ENCODE measurements around the gene PRRC2A. TPM values are rescaled to one million over a fixed set of nuclear protein-coding genes. Genes with fewer than 3 reads are reported as not detected.
"Not testable (repeated sequence)": the region's sequence is repeated elsewhere in the genome, so short reads cannot be mapped to it uniquely, and the experiment has no call there.

Gene PRRC2A
- polyA plus RNA-seq, 1 donor: 184 TPM

DNA sequence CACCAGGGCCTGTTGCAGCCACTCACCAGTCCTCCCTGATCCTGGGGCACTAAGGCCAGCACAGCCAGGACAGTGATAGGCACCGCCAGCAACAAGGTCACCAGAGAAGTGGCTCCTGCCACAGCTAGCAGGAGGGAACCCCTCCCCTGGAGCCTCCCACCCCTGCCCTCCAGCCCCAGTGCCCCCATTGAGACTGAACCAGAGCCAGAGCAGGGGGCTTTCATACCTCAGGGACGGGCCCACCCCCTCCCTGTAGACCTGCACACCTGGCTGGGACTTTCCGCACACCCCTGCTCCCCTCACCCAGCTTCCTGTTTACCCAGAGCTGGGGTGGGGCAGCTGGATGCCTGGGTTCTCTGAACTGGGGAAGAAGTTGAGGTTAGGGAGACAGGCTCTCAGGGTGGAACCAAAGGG is 38.3 kb upstream of the PRRC2A start, which contains the start of gene LTB:
Gene LTB (minus strand): TSS at position 195 of the 414 bp plus-strand sequence. CDS start 7 bp downstream, at position 188.
- no peak for DNase-seq

GRCh38 chr6:31585491-31585890 is 35.0 kb upstream of the PRRC2A start:
- no peak for DNase-seq

DNA sequence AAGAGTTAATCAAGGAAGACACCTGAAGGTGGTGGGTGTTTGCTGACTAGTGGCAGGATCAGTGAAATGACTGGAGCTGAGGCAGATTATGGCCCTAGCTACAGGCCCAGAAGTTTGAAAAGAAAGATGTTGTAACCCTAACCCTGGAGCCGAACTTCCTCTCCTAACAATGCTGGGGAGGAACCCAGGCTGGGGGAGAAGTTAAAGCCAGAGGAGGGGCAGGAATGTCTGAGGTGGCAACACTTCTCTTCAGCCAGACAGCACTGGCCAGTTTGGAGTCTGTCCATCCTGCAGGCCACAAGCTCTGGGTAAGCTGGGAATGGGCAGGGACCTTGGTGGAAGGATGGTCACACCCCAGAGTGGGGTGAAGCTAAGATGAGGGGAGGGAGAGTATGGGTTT is 34.5 kb upstream of the PRRC2A start, which contains the start of gene LST1:
Gene LST1 (plus strand): TSS at position 270 of the 400 bp plus-strand sequence. CDS start 1,023 bp downstream, outside the sequence.
- DNase-seq: no peak

- DNase-seq: no peak
Observed at GRCh38 chr6:31586599-31587281, 33.8 kb upstream of the PRRC2A start.

DNA sequence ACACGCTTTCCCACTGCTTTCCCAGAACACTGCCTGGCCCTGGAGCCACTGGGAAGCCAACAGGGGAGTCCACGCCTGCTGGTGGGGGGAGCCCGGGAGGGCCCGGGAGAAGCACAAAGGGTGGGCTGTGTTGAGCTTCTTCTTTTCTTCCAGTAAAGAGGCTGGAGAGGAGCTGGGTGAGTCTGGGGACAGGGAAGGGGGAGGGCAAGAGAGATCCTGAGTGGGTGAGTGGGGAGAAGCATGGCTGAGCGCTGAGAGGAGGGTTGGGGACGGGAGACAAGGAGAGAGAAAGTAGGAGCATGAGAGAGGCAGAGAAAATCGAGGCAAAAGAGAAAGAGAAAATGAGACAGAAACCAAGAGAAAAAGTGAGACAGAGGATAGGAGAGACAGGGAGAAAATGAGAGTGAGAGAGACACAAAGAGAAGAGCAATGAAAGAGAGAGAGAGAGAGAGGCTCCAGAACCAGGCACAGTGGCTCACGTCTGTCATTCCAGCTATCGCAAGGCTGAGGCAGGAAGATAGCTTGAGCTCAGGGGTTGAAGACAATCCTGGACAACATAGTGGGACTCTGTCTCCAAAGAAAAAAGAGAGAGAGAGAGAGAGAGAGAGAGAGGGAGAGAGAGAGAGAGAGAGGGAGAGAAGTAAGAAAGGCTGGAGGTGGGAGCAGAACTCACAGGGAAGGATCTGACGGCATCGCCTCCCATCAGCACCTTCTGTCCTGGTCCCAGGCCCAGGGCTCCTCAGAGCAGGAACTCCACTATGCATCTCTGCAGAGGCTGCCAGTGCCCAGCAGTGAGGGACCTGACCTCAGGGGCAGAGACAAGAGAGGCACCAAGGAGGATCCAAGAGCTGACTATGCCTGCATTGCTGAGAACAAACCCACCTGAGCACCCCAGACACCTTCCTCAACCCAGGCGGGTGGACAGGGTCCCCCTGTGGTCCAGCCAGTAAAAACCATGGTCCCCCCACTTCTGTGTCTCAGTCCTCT is 32.4 kb upstream of the PRRC2A start:
- no peak for DNase-seq

GRCh38 chr6:31588871-31589650 is 31.5 kb upstream of the PRRC2A start:
- DNase-seq: no peak

GRCh38 chr6:31590691-31591090 is 29.8 kb upstream of the PRRC2A start:
- DNase-seq: not testable (repeated sequence)

DNA sequence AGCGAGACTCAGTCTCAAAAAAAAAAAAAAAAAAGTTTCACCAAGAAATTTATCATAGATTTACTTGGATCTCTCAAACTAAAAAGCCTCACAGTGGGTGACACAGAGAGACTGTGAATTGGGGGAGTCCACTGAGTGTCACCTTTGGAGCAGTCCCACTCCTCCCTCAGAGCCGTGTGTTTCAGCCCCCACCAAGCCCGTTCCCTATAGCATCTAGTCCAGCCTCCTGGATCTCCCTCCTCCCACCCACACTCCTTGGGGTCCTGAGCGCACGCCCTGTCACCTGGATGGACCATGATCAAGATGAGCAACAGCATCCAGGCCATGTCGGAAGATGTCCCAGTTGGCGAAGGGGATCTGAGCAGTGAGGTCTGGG is 28.1 kb upstream of the PRRC2A start:
- DNase-seq: no peak

GRCh38 chr6:31597006-31597405 is 23.5 kb upstream of the PRRC2A start:
- DNase-seq: no peak

GRCh38 chr6:31607317-31607716 is 13.2 kb upstream of the PRRC2A start:
- DNase-seq: no peak

- DNase-seq: no peak
Observed at GRCh38 chr6:31609519-31610406, 10.8 kb upstream of the PRRC2A start.

GRCh38 chr6:31610968-31611367 is 9.5 kb upstream of the PRRC2A start:
- DNase-seq: no peak

DNA sequence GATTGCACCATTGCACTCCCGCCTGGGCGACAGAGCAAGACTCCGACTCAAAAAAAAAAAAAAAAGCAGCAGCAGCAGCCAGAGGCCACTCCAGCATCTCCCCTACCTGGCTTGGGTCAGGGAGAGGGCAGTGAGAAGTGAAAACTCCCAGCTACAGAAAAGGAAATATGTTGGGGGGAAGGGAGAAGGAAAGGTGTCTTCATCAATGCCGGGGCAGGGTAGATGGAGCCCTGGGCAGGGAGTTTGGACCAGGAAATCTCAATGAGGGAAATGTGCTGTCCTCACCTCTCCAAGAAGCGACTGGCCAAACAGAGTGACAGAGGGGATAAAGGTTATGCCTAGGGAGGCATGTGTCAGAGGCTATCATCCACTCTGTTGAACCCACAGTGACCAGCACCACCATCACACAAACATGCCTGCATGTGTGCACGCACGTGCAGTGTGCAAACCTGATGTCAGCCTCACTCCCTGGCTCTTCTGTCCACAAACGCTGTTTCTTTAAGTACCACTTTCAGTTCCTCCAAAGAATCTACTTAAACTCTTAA is 6.4 kb upstream of the PRRC2A start:
- DNase-seq: no peak

DNA sequence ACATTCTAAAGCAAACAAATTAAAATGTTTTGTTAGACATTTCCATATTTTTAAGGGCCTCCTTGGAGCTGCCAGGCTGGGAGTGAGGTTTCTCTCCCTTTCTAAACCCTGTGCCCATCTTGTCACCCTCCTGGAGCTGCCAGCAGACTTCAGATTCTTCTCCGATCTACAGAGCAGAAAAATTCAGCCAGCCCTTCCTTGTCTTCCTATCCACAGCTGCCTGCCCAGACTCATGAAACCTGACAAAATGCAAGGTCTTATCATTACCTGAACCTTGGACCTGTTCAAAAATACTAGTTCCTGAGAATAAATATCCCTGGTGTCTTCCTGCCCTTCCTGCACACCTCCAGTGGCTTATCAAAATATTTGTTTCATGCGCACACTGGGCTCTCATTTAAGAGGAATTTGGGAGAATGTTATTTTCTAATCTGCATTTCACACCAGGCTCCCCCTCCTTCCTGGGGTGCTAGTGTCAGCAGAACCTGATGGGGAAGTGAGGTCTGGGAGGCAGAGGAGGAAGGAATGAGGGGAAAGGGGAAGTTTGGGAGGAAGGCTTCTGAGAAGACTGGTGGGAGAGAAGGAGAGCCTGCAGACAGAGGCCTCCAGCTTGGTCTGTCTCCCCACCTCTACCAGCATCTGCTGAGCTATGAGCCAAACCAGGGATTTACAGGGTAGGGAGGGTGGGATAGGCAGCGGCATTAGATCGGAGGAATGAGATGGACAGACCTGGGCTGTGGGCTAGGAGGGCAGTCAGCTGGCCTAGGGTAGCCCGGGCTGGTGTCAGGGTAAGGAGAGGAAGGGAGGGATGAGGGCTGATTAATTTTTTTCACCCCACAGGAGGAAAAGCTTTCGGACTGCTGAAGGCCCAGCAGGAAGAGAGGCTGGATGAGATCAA is 5.6 kb upstream of the PRRC2A start, which contains the start of gene AIF1:
Gene AIF1 (plus strand): TSS at position 551 of the 895 bp plus-strand sequence. CDS start 96 bp downstream, at position 647.
- no peak for DNase-seq

DNA sequence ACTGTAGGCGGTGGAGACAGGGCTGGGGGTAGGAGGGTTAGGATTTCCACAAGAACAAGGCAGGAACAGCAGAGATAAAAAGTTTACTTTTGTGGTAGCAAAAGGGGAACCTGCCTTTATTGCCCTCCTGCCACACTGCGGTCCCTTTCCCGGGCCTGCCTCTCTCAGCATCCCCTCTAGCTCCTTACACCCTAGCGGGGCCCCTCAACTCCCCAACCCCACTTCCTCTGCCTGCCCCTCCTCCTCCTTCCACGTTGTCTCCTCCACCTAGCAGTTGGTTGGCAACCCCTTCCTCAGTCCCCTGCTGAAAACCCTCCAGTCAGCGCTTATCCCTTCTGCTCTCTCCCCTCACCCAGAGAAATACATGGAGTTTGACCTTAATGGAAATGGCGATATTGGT is 4.8 kb upstream of the PRRC2A start:
- no peak for DNase-seq

DNA sequence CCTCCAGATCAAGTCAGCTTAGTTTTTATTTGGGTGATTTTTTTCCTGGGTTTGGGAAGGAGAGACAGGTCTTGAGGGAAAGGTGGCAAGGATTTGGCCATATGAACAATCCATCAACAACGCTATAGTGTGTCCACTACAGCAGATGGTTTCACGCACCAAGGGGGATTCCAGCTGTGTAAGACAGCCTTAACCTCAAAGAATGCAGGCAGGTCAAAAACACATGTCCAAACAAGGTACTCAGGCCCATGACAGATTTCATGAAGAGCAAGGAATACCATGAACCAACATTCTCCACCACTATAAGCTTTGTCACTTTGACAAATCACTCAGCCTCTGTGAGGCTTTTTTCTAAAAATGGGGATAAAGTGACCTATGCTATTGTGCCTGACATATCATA is 3.5 kb upstream of the PRRC2A start:
- DNase-seq: no peak

DNA sequence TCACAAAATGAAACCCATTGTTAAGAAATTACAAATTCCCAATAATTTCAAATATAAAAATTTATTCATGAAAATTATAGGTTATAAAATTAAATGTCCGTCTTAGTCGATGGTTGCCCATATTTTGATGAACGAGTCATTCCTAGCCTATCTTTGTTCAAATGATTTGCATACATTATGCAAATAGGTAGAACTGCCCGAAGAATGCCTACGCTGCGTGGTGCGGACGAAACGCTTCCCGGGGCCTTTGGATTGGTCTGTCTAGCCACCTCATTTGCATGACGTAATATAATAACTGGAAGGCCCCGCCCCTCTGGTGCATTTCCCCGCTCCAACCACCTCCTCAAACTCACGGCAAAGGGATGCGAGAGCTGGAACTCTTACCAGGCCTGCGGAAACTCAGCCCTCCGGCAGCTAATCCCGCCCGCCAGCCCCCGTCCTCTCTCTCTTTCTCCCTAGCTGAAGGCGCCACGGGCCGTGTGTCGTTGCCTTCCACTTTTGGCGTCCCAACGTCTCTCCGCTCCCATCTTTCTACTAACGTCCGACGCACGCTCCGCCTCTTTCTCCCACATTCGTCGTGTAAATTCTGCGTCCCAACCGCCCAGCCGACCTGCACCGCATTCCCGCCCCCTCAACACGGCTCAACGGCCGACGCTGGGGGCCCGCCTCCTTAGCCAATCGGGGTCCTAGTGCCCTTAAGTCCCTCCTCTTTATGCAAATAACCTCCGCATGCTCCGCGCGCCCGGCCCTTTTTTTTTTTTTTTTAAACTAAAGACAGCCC is 520 bp upstream of the PRRC2A start:
- DNase-seq: peak; percentile 98

GRCh38 chr6:31621320-31621939 is 915 bp downstream of the PRRC2A start:
- no peak for DNase-seq
